H1 (cell line): ENCODE data around the gene KRT5. TPM values are rescaled to one million over a fixed set of nuclear protein-coding genes. Genes with fewer than 3 reads are reported as not detected.
A peak's percentile ranks its signal among the peaks of the same experiment; 100 is the strongest.

Experiments
- CTCF ChIA-PET: fragments of 300-600 bp; sonication (Branson Sonifier 250); formaldehyde crosslinking; loops from one replicate; lab custom pipeline; 2021; ENCODE audit not compliant: partially characterized antibody; lab: Charles Lee
- POLR2A ChIA-PET: fragments of 300-600 bp; sonication (Branson Sonifier 250); formaldehyde crosslinking; loops from one replicate; lab custom pipeline; 2021; ENCODE audit warnings: inconsistent platforms; ENCODE audit not compliant: partially characterized antibody; lab: Charles Lee
- DNase-seq, 2 experiments: peaks; one replicate each; pipeline versions ENCODE4 v3.0.0 to v3.0.0-alpha.2; 2010 to 2022; ENCODE audit warnings: low spot score in 2 of 2, low read depth in 1 of 2, mixed read lengths in 1 of 2
- FAIRE-seq: peaks from 2 replicates; lab custom pipeline; 2011; peaks lifted over from hg19 to GRCh38; lab: Jason Lieb, UNC
- H2AFZ ChIP-seq: 2 replicates; pipeline ENCODE4 v1.8.1; 2012; ENCODE audit warnings: low read length, inconsistent platforms
- H2AK5ac ChIP-seq: 2 replicates; pipeline ENCODE4 v1.6.1; 2013; ENCODE audit warnings: low read depth, low read length
- H2BK120ac ChIP-seq: replicated peaks from 2 replicates; pipeline ENCODE3; 2013; ENCODE audit warnings: low read depth, low read length, inconsistent platforms
- H2BK12ac ChIP-seq: 2 replicates; pipeline ENCODE4 v1.6.1; 2013; ENCODE audit warnings: low read depth, low read length
- H2BK15ac ChIP-seq: 2 replicates; pipeline ENCODE4 v1.6.1; 2013; ENCODE audit warnings: low read length
- H2BK20ac ChIP-seq: 2 replicates; pipeline ENCODE4 v1.6.1; 2013; ENCODE audit warnings: low read length
- H2BK5ac ChIP-seq: 2 replicates; pipeline ENCODE4 v1.6.1; 2013; ENCODE audit warnings: low read depth, low read length
- H3K14ac ChIP-seq: 2 replicates; pipeline ENCODE4 v1.6.1; 2013; ENCODE audit warnings: inconsistent platforms; ENCODE audit not compliant: insufficient read length
- H3K18ac ChIP-seq: 2 replicates; pipeline ENCODE4 v1.6.1; 2013; ENCODE audit warnings: low read length; ENCODE audit errors: extremely low read depth
- H3K23ac ChIP-seq: 2 replicates; pipeline ENCODE4 v1.6.1; 2013; ENCODE audit warnings: inconsistent platforms; ENCODE audit not compliant: insufficient read length
- H3K23me2 ChIP-seq: 2 replicates; pipeline ENCODE4 v1.6.1; 2013; ENCODE audit warnings: low read depth, low read length
- H3K27ac ChIP-seq: 2 replicates; pipeline ENCODE4 v1.6.1; 2011; ENCODE audit warnings: low read depth, low read length, inconsistent platforms
- H3K27me3 ChIP-seq, 4 experiments: replicated peaks in 1 of 4; 1 replicate in 1 of 4; 2 replicates in 3 of 4; pipeline versions ENCODE4 v1.6.1 to v1.8.1; 2011 to 2013; ENCODE audit warnings: low read length in 3 of 4, mild to moderate bottlenecking in 3 of 4, inconsistent platforms in 2 of 4, mixed read lengths in 2 of 4, moderate library complexity in 1 of 4; ENCODE audit not compliant: control insufficient read depth in 3 of 4, insufficient read depth in 3 of 4; ENCODE audit errors: extremely low read depth in 1 of 4
- H3K36me3 ChIP-seq, 4 experiments: 2 replicates each; pipeline versions ENCODE4 v1.6.1 to v1.8.1; 2011 to 2013; ENCODE audit warnings: mild to moderate bottlenecking in 4 of 4, low read length in 3 of 4, moderate library complexity in 2 of 4, control low read depth in 1 of 4, inconsistent platforms in 1 of 4; ENCODE audit not compliant: insufficient read depth in 4 of 4, control insufficient read depth in 2 of 4
- H3K4ac ChIP-seq: replicated peaks from 2 replicates; pipeline ENCODE3; 2013; ENCODE audit warnings: low read length, low read depth, mixed read lengths, inconsistent platforms; ENCODE audit not compliant: insufficient read length
- H3K4me1 ChIP-seq, 4 experiments: replicated peaks in 1 of 4; 1 replicate in 1 of 4; 2 replicates in 3 of 4; pipeline versions ENCODE4 v1.6.1 to v1.8.1; 2011 to 2013; ENCODE audit warnings: low read length in 3 of 4, inconsistent platforms in 2 of 4, mixed read lengths in 1 of 4; ENCODE audit not compliant: insufficient read depth in 4 of 4, control insufficient read depth in 3 of 4
- H3K4me2 ChIP-seq, 2 experiments: 2 replicates each; pipeline versions ENCODE4 v1.6.1 to v1.8.1; 2011 to 2013; ENCODE audit warnings: low read depth in 2 of 2, low read length in 2 of 2, control low read depth in 1 of 2, inconsistent platforms in 1 of 2, mild to moderate bottlenecking in 1 of 2; ENCODE audit not compliant: insufficient read depth in 1 of 2
- H3K4me3 ChIP-seq, 4 experiments: fragments of 200-600, 300-600 bp in 1 of 4; sonication (generic), shearing (Covaris generic), sonication (Bioruptor Twin) in 1 of 4; 2 replicates each; pipeline versions ENCODE4 v1.5.1 to v1.8.1; 2011 to 2016; ENCODE audit warnings: low read length in 4 of 4, low read depth in 3 of 4, control low read depth in 2 of 4, inconsistent platforms in 2 of 4, mild to moderate bottlenecking in 2 of 4, mixed read lengths in 1 of 4, moderate library complexity in 1 of 4; ENCODE audit not compliant: insufficient read depth in 2 of 4; ENCODE audit errors: extremely low read depth in 1 of 4
- H3K56ac ChIP-seq: replicated peaks from 2 replicates; pipeline ENCODE3; 2013; ENCODE audit warnings: low read depth, mild to moderate bottlenecking, mixed read lengths, low read length, inconsistent platforms; ENCODE audit not compliant: insufficient read length
- H3K79me1 ChIP-seq: 2 replicates; pipeline ENCODE4 v1.6.1; 2013; ENCODE audit warnings: low read depth, low read length, control low read depth
- H3K79me2 ChIP-seq, 2 experiments: 2 replicates each; pipeline versions ENCODE4 v1.6.1 to v1.8.1; 2012 to 2013; ENCODE audit warnings: low read length in 2 of 2, mild to moderate bottlenecking in 2 of 2, inconsistent platforms in 1 of 2; ENCODE audit not compliant: insufficient read depth in 2 of 2, control insufficient read depth in 1 of 2
- H3K9ac ChIP-seq, 4 experiments: replicated peaks in 1 of 4; 1 replicate in 1 of 4; 2 replicates in 3 of 4; pipeline versions ENCODE4 v1.6.1 to v1.8.1; 2011 to 2013; ENCODE audit warnings: low read depth in 3 of 4, low read length in 3 of 4, control low read depth in 2 of 4, mild to moderate bottlenecking in 2 of 4, moderate library complexity in 2 of 4, inconsistent platforms in 1 of 4; ENCODE audit errors: extremely low read depth in 1 of 4
- H3K9me3 ChIP-seq, 2 experiments: 2 replicates each; pipeline versions ENCODE4 v1.6.1 to v1.8.1; 2012 to 2013; ENCODE audit warnings: mild to moderate bottlenecking in 2 of 2, moderate library complexity in 2 of 2, control low read depth in 1 of 2, inconsistent platforms in 1 of 2, low read depth in 1 of 2, low read length in 1 of 2, mixed read lengths in 1 of 2; ENCODE audit not compliant: insufficient read depth in 2 of 2
- H4K20me1 ChIP-seq, 2 experiments: replicated peaks in 1 of 2; 2 replicates each; pipeline versions ENCODE3 to v1.8.1; 2011 to 2013; ENCODE audit warnings: inconsistent platforms in 2 of 2, low read length in 2 of 2, mild to moderate bottlenecking in 1 of 2; ENCODE audit not compliant: insufficient read depth in 2 of 2, control insufficient read depth in 1 of 2
- H4K5ac ChIP-seq: 2 replicates; pipeline ENCODE4 v1.6.1; 2013; ENCODE audit warnings: low read length, low read depth, mixed read lengths, inconsistent platforms; ENCODE audit not compliant: insufficient read length
- H4K8ac ChIP-seq: 2 replicates; pipeline ENCODE4 v1.8.0; 2013; ENCODE audit warnings: mild to moderate bottlenecking, moderate library complexity, low read length, inconsistent platforms; ENCODE audit not compliant: insufficient read depth; ENCODE audit errors: extremely low read depth
- H4K91ac ChIP-seq: replicated peaks from 2 replicates; pipeline ENCODE3; 2013; ENCODE audit warnings: low read length, mixed read lengths, inconsistent platforms; ENCODE audit not compliant: insufficient read length
- RAD21 ChIP-seq, 2 experiments: IDR thresholded peaks in 1 of 2; conservative IDR thresholded peaks in 1 of 2; 2 replicates each; pipeline ENCODE4 v1.6.1; 2011; ENCODE audit warnings: low read depth in 2 of 2, low read length in 2 of 2, improper control_type of control experiment in 1 of 2, inconsistent platforms in 1 of 2, mild to moderate bottlenecking in 1 of 2, moderate library complexity in 1 of 2
- RXRA ChIP-seq: IDR thresholded peaks from 2 replicates; pipeline ENCODE4 v1.6.1; 2011; ENCODE audit warnings: low read depth, mild to moderate bottlenecking, low read length, moderate library complexity; ENCODE audit not compliant: insufficient read depth
- WGBS, 2 experiments: shearing (Covaris generic) in 1 of 2; methylation state at CpG; one replicate each; pipeline versions ENCODE4 v1.1.6 to v1.1.7; 2013 to 2015; ENCODE audit warnings: low lambda C conversion rate in 2 of 2, mixed read lengths in 2 of 2, inconsistent platforms in 1 of 2, low coverage in 1 of 2, missing lambda C conversion rate in 1 of 2; ENCODE audit not compliant: insufficient replicate concordance in 2 of 2, insufficient coverage in 1 of 2, insufficient read length in 1 of 2; ENCODE audit errors: extremely low coverage in 1 of 2, missing lambda C conversion rate in 1 of 2; 5-methylcytosine and 5-hydroxymethylcytosine counted together
- polyA plus RNA-seq, 7 experiments: library from polyadenylated mRNA; depleted of rRNA in 3 of 7; stranded (reverse) in 5 of 7; unstranded in 2 of 7; fragments of >200 nt in 5 of 7; fragments of 200-250 nt in 2 of 7; gene quantifications; 1 replicate in 5 of 7; 2 replicates in 1 of 7; 4 replicates in 1 of 7; pipeline versions ENCODE4 v1.2.1 to v1.2.3, GENCODE V29; 2011 to 2013; ENCODE audit warnings: missing spikeins in 2 of 7, mixed read lengths in 2 of 7
- total RNA-seq: library from RNA; stranded (reverse); fragmentation: NEBNext Ultra II Directional; extraction: Animal tissue kit (Norgen Biotek cat#: 25700); gene quantifications from 2 replicates; pipeline ENCODE4 v1.2.1, GENCODE V29; 2021
- TF ChIP-seq, protein P1 (sequence below), 3 experiments: IDR thresholded peaks; 1 replicate in 2 of 3; 2 replicates in 1 of 3; pipeline versions ENCODE4 v1.5.1 to v1.6.1; 2011; ENCODE audit warnings: low read length in 3 of 3, mild to moderate bottlenecking in 3 of 3, inconsistent platforms in 2 of 3, low read depth in 1 of 3, moderate library complexity in 1 of 3; ENCODE audit not compliant: insufficient read depth in 1 of 3; ENCODE audit errors: control extremely low read depth in 1 of 3

Gene KRT5
- total and polyA plus RNA-seq, 2 of the 8 experiments (the other 6 are each of a cell fraction or from before 2014, with no cell fraction given): 0.18 TPM; not detected in 1

DNA sequence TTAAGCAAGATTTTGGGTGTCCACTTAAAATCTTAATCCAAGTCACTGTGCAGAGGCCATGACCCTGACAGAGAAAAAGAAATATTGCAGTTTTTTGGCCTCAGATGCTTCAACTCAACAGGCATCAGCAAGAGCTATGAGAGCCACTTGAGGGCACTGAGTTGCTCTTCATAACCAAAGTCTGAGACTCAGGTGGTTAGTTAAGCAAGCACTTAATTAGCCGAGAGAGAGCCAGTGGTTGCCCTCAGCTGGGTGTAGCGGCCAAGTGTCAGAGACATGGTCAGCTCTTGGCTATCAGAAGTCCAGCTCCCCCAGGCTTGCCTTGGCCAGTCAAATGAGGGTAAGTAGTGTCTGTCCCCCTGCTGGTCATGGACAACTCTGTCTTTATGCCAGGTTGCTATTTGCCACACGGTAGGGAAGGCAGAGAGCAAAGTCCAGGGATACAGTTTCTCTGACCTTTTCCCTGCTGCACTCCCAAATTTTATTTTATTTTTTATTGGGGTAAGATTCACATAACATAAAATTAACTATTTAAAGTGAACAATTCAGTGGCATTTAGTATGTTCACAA, 41.8 kb upstream of the KRT5 start:
- Histone ChIP-seq H3K4me2 (no peak overlapping the region), H3K23ac (no peak overlapping the region), H4K20me1 (no peaks in the 10 kb centered on the region)
- no peak for TF ChIP-seq RXRA
- TF ChIP-seq, protein P1, sequence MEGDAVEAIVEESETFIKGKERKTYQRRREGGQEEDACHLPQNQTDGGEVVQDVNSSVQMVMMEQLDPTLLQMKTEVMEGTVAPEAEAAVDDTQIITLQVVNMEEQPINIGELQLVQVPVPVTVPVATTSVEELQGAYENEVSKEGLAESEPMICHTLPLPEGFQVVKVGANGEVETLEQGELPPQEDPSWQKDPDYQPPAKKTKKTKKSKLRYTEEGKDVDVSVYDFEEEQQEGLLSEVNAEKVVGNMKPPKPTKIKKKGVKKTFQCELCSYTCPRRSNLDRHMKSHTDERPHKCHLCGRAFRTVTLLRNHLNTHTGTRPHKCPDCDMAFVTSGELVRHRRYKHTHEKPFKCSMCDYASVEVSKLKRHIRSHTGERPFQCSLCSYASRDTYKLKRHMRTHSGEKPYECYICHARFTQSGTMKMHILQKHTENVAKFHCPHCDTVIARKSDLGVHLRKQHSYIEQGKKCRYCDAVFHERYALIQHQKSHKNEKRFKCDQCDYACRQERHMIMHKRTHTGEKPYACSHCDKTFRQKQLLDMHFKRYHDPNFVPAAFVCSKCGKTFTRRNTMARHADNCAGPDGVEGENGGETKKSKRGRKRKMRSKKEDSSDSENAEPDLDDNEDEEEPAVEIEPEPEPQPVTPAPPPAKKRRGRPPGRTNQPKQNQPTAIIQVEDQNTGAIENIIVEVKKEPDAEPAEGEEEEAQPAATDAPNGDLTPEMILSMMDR (IDR thresholded peaks at IDR 0.05; ENCODE audit: control extremely low read depth in 1 of 3, insufficient read depth in 1 of 3, low read depth in 1 of 3, low read length in 3 of 3): peak; percentile 47 to 56 (median 56)
- TF ChIP-seq RAD21 (IDR thresholded peaks at IDR 0.05 in 1 of 2, conservative IDR thresholded peaks at IDR 0.05 in 1 of 2; ENCODE audit: low read depth in 2 of 2, low read length in 2 of 2): peak; percentile 29 to 46; a peak in 3 of 4 replicates
- TF ChIP-seq, all 59 proteins: peak for 2
- Histone ChIP-seq H2BK20ac (no peak overlapping the region), H4K91ac (no peak overlapping the region), H4K8ac (no peak overlapping the region), H3K79me2 (no peaks in the 10 kb centered on the region), H3K4ac (no peak overlapping the region), H3K79me1 (no peaks in the 10 kb centered on the region), H3K9me3 (no peaks in the 10 kb centered on the region), H3K27ac (no peak overlapping the region), H3K36me3 (no peaks in the 10 kb centered on the region), H3K23me2 (no peaks in the 10 kb centered on the region), H3K18ac (no peak overlapping the region), H2AK5ac (no peak overlapping the region), H2AFZ (no peak overlapping the region), H3K14ac (no peak overlapping the region), H2BK120ac (no peak overlapping the region), H3K56ac (no peak overlapping the region), H3K9ac (no peak overlapping the region), H4K5ac (no peak overlapping the region), H2BK12ac (no peak overlapping the region), H3K4me1 (no peaks in the 10 kb centered on the region), H2BK5ac (no peak overlapping the region), H2BK15ac (no peak overlapping the region), H3K27me3 (no peaks in the 10 kb centered on the region), H3K4me3 (no peak overlapping the region)
- WGBS, 2 experiments: 89% methylated on average over 3 of the region's 3 CpGs; no CpG with 5 or more reads in 1 of the 2 experiments
- FAIRE-seq: no peak
- no peak for DNase-seq
- ChIA-PET CTCF (interaction anchor here (0.6 to 8.3 kb wide), 23 partner anchors 11 to 417 kb away, joined by 3 to 47 read pairs (median 3); partner anchors contain the start of genes KRT5 and KRT74), POLR2A (no interaction called here)
